ENCODE data around the gene F10.

DNA sequence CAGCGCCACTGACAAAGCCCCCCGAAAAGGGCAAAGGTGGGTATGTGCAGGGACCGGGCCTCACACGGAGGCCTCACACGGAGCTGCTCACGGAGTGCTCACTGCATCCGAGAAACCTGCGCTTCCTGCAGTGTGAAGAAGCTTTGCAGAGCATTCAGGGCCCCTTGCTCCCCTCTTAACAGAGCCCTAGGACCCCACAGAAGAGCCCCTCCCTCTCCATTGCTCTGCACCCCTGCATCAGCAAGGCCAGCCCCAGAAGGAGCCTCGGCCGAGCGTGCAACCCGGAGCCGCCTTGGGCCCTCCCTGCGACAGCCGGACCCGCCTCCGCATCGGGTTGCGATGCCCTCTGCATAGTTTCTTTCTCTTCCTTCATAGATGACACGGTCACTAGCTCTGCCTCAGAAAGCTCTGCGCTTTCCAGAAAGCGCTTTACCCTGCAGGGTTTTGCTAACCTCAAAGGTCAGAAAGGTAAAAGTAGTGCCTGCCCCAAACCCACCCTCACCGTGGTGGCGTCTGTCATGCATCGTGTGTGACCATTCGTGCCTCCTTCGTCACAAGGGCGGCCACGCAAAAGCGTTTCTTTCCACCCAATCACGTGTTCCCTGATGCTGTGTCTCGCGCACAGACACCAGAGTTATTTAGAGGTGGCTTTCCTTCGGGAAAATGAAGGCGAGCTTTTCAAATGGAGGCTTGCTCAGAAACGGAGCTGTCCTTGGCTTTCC, 32.7 kb upstream of the F10 start:
- TF ChIP-seq, protein P1, sequence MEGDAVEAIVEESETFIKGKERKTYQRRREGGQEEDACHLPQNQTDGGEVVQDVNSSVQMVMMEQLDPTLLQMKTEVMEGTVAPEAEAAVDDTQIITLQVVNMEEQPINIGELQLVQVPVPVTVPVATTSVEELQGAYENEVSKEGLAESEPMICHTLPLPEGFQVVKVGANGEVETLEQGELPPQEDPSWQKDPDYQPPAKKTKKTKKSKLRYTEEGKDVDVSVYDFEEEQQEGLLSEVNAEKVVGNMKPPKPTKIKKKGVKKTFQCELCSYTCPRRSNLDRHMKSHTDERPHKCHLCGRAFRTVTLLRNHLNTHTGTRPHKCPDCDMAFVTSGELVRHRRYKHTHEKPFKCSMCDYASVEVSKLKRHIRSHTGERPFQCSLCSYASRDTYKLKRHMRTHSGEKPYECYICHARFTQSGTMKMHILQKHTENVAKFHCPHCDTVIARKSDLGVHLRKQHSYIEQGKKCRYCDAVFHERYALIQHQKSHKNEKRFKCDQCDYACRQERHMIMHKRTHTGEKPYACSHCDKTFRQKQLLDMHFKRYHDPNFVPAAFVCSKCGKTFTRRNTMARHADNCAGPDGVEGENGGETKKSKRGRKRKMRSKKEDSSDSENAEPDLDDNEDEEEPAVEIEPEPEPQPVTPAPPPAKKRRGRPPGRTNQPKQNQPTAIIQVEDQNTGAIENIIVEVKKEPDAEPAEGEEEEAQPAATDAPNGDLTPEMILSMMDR (IDR thresholded peaks at IDR 0.05), result no peak
- TF ChIP-seq EZH2 (IDR thresholded peaks at IDR 0.05; ENCODE audit: borderline replicate concordance, insufficient read depth, low read depth, low read length, poor library complexity, severe bottlenecking), result no peak
